HuH-7 (cell line): ENCODE data around the gene LRRIQ1.

Experiments used
- DNase-seq: peaks from one replicate; pipeline ENCODE4 v3.0.0; 2011; ENCODE audit warnings: low spot score

The LRRIQ1 gene

DNA sequence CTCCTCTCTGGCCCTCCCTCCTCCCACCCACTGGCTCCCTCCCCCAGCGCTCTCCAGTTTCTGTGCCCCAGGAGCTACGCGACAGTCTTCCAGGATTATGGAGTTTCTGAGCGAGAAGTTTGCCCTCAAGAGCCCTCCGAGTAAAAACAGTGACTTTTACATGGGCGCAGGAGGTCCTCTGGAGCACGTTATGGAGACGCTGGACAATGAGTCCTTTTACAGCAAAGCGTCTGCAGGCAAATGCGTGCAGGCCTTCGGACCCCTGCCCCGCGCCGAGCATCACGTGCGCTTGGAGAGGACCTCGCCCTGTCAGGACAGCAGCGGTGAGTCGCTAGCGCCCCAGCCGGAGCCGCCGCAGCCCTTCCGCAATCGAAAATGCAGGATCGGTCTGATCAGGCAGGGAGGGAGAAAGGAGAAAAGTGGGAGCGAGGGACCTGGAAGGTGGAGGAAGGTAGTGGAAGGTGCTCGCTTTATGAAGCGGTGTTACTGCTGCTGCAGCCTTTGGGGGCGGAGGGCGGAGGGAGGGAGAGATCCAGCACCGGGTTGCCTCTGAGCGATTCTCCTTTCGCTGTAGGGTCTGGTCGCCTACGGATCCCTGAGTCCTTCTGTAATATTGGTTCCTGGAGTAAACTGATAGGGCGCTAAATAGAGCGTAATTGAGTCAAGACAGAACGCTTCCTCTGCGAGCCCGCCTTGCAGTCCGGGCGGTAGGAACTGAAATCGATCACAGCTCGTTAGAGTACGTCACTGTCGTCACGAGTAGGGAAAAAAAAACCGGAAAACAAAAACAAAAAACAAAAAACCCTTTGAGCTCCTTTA is 244.2 kb downstream of the LRRIQ1 start, which contains the start of gene ALX1:
Gene ALX1, plus strand, starts transcription at position 56 of the 819 bp plus-strand sequence. Its CDS starts 42 bp downstream, at position 98.
- DNase-seq: peak; percentile 69

DNA sequence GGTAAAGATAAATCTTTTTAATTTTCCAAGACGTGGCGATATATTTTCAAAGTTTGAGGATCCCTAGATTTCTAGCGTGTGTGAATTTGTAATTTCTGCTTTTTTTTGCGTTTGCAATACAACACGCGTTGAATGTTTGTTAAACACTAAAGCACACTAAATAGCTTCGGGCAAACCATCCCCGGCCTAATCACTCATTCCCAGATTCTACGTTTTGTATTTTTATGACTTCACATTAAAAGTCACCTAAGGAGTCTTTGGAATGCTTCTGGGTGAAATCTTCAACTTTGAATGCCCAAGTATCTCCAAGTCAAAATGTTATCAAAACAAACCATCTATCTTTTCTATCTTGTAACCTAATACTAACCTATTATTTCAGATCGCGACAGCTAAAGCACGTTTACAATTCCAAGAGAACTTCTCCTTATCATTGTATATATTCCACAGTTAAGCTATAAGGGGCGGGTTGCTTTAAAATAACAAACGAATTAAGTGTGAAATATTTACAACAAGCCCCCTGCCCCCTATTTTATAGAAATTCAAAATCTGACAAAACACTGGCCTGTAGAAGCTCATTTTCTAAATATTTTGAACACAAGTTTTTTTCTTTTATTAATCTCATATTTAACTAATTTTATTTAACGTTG is 245.0 kb downstream of the LRRIQ1 start:
- DNase-seq: no peak

DNA sequence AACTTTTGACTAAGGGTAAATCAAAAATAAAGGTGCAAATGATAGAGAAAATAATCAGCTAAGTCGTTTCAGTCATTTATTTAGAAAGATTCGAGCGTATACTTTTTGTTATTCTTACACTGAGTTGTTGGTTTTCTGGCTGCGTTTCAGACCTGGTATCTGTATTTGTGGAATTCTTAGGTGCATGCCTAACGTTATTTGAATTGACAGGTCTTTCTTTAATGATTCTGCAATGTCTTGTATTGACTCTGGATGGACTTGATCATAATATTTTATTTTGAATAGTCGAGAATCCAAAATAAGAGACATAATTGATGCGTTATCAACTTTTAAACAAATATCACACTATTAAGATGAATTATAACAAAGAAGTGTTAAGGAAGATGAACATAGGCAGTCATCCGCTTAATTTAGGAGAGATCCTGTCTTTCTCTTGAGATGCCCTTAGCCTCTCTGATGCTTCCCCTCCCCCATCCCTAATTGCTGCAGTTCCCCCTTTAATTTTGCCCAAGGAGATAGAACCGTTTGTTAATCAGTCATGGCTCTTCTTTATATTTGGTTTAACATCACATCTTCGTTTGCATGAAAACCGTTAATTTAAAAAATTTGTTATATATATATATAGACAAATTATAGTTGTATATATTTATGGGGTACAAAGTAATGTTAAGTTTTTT is 245.6 kb downstream of the LRRIQ1 start:
- DNase-seq: no peak

DNA sequence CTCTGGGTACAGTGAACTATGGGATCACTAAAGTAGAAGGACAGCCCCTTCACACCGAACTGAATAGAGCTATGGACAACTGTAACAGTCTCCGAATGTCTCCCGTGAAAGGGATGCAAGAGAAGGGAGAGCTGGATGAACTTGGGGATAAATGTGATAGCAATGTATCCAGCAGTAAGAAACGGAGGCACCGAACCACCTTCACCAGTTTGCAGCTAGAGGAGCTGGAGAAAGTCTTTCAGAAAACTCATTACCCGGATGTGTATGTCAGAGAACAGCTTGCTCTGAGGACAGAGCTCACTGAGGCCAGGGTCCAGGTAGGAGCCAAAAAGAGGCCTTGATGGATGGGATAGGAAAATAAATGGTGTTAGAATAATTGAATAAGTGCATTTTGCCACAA is 247.4 kb downstream of the LRRIQ1 start:
- DNase-seq: no peak
